ENCODE measurements around the gene DAG1.
A peak's percentile ranks its signal among the peaks of the same experiment; 100 is the strongest.

DAG1 gene

GRCh38 chr3:49531218-49531617, 61.2 kb downstream of the DAG1 start:
- H3K4me1 ChIP-seq (ENCODE audit: control insufficient read depth, insufficient read depth, low read length) = no peaks in the 10 kb centered on the region
- no peak overlapping the region for H3K27ac ChIP-seq (ENCODE audit: low read depth, low read length)
- no peak overlapping the region for H3K4me3 ChIP-seq (ENCODE audit: low read length)
- peaks cover 15% of the 10 kb centered on the region for H3K36me3 ChIP-seq (ENCODE audit: control insufficient read depth, insufficient read depth, low read length)
- H3K27me3 ChIP-seq (ENCODE audit: control insufficient read depth, insufficient read depth, low read length) = no peaks in the 10 kb centered on the region
- H3K9ac ChIP-seq (ENCODE audit: low read length) = no peak overlapping the region

GRCh38 chr3:49531715-49532114, 61.6 kb downstream of the DAG1 start:
- Histone ChIP-seq H3K4me3 (ENCODE audit: low read length) (no peak overlapping the region), H3K4me1 (ENCODE audit: control insufficient read depth, insufficient read depth, low read length) (no peaks in the 10 kb centered on the region), H3K36me3 (ENCODE audit: control insufficient read depth, insufficient read depth, low read length) (peaks cover 15% of the 10 kb centered on the region), H3K27me3 (ENCODE audit: control insufficient read depth, insufficient read depth, low read length) (no peaks in the 10 kb centered on the region), H3K9ac (ENCODE audit: low read length) (no peak overlapping the region), H3K27ac (ENCODE audit: low read depth, low read length) (no peak overlapping the region)

- H3K9ac ChIP-seq (ENCODE audit: low read length) = no peak overlapping the region
- H3K27me3 ChIP-seq (ENCODE audit: control insufficient read depth, insufficient read depth, low read length) = no peaks in the 10 kb centered on the region
- H3K36me3 ChIP-seq (ENCODE audit: control insufficient read depth, insufficient read depth, low read length) = peaks cover 15% of the 10 kb centered on the region
- H3K4me1 ChIP-seq (ENCODE audit: control insufficient read depth, insufficient read depth, low read length) = no peaks in the 10 kb centered on the region
- H3K27ac ChIP-seq (ENCODE audit: low read depth, low read length) = no peak overlapping the region
- H3K4me3 ChIP-seq (ENCODE audit: low read length) = no peak overlapping the region
Measured at GRCh38 chr3:49533031-49533430, 63.0 kb downstream of the DAG1 start.

DNA sequence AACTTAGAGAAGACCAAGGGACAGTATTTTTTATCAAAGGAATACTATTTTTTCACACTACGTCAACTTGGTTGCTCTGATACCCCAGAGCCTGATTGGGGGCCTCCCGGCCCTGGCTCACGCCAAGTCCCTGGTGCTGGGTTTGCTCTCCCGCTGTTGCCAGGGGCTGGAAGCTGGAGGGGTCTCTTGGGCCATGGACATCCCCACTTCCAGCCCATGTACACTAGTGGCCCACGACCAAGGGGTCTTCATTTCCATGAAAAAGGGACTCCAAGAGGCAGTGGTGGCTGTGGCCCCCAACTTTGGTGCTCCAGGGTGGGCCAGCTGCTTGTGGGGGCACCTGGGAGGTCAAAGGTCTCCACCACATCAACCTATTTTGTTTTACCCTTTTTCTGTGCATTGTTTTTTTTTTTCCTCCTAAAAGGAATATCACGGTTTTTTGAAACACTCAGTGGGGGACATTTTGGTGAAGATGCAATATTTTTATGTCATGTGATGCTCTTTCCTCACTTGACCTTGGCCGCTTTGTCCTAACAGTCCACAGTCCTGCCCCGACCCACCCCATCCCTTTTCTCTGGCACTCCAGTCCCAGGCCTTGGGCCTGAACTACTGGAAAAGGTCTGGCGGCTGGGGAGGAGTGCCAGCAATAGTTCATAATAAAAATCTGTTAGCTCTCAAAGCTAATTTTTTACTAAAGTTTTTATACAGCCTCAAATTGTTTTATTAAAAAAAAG, 63.9 kb downstream of the DAG1 start:
- Histone ChIP-seq H3K36me3 (ENCODE audit: control insufficient read depth, insufficient read depth, low read length) (peaks cover 15% of the 10 kb centered on the region), H3K27ac (ENCODE audit: low read depth, low read length) (no peak overlapping the region), H3K4me1 (ENCODE audit: control insufficient read depth, insufficient read depth, low read length) (no peaks in the 10 kb centered on the region), H3K9ac (ENCODE audit: low read length) (no peak overlapping the region), H3K4me3 (ENCODE audit: low read length) (no peak overlapping the region), H3K27me3 (ENCODE audit: control insufficient read depth, insufficient read depth, low read length) (no peaks in the 10 kb centered on the region)

- Histone ChIP-seq H3K36me3 (ENCODE audit: control insufficient read depth, insufficient read depth, low read length) (peaks cover 15% of the 10 kb centered on the region), H3K4me1 (ENCODE audit: control insufficient read depth, insufficient read depth, low read length) (no peaks in the 10 kb centered on the region), H3K4me3 (ENCODE audit: low read length) (no peak overlapping the region), H3K27ac (ENCODE audit: low read depth, low read length) (peak overlapping the region; percentile 38), H3K27me3 (ENCODE audit: control insufficient read depth, insufficient read depth, low read length) (no peaks in the 10 kb centered on the region), H3K9ac (ENCODE audit: low read length) (no peak overlapping the region)
Measured at GRCh38 chr3:49534581-49535441, 64.7 kb downstream of the DAG1 start.

GRCh38 chr3:49535971-49536874, 66.2 kb downstream of the DAG1 start:
- Histone ChIP-seq H3K27ac (ENCODE audit: low read depth, low read length) (no peak overlapping the region), H3K4me3 (ENCODE audit: low read length) (no peak overlapping the region), H3K36me3 (ENCODE audit: control insufficient read depth, insufficient read depth, low read length) (peaks cover 12% of the 10 kb centered on the region), H3K27me3 (ENCODE audit: control insufficient read depth, insufficient read depth, low read length) (no peaks in the 10 kb centered on the region), H3K9ac (ENCODE audit: low read length) (no peak overlapping the region), H3K4me1 (ENCODE audit: control insufficient read depth, insufficient read depth, low read length) (peaks cover 5% of the 10 kb centered on the region)

GRCh38 chr3:49536875-49537533, 66.9 kb downstream of the DAG1 start:
- peaks cover 7% of the 10 kb centered on the region for H3K36me3 ChIP-seq (ENCODE audit: control insufficient read depth, insufficient read depth, low read length)
- no peak overlapping the region for H3K4me3 ChIP-seq (ENCODE audit: low read length)
- H3K27me3 ChIP-seq (ENCODE audit: control insufficient read depth, insufficient read depth, low read length) = no peaks in the 10 kb centered on the region
- H3K4me1 ChIP-seq (ENCODE audit: control insufficient read depth, insufficient read depth, low read length) = peaks cover 5% of the 10 kb centered on the region
- no peak overlapping the region for H3K27ac ChIP-seq (ENCODE audit: low read depth, low read length)
- H3K9ac ChIP-seq (ENCODE audit: low read length) = no peak overlapping the region

DNA sequence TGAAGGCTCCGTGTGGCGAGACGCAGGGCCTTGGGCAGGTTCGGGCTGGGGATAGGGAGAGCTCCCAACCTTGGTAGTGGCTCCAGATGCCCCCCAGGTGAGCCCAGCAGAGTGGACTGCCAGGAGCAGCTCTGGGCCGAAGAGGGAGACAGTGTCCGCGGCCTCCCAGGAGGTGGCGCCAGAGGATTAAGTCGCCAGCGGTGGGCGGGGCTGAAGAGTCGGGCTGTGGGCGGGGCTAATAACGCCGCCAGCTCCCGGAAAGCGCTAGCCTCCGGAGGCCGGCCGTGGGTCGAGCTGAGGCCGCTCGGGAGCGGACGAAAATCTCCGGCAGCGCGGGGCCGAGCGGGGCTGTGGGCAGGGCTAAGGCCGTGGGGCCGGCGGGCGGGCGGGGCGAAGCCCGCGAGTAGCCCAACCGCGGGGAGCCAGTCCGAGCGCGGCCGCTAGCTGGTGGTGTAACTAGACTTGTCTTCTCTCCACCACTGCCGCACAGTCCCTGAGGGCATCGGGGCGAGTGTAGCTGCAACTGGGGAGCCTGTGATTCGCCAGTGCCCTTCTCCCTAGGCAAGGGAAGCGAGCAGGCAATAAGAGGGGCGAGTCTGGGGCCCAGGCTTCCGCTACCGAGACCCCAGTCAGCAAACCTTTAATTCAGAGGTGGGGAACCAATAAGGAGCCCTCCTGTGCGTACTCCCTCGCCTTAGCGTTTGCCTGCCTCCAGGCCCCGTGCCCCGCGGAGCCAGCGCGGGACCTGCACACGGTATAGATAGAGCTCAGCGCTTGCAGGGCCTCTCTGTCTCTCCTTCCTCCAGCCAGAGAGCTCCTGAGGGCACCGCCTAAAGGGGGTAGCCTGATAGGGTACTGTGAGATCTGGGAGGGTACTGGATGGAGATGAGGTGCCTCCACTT, 69.8 kb downstream of the DAG1 start:
- Histone ChIP-seq H3K27ac (ENCODE audit: low read depth, low read length) (peak overlapping the region; percentile 71), H3K4me3 (ENCODE audit: low read length) (peak overlapping the region; percentile 87)

DNA sequence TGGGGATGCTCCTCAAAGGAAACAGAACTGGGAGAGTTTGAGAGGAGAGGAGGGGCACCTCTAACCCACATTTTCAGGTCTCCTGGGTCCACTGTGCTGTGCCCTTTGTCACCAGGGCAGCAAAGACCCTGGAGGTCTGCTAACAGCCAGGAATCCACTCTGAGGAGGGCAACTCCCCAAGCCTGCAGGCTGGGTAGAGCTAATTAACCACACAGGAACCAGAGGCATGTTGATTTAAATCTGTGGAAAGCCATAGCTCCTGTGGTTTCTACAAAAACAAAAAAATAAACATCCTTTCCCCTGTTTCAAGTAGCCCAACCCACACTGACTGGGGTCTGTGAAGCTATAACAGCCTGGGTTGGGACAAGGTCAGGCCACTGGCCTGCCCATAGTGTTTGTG, 82.0 kb downstream of the DAG1 start:
- Histone ChIP-seq H3K27ac (ENCODE audit: low read depth, low read length) (no peak overlapping the region), H3K36me3 (ENCODE audit: control insufficient read depth, insufficient read depth, low read length) (no peaks in the 10 kb centered on the region), H3K4me1 (ENCODE audit: control insufficient read depth, insufficient read depth, low read length) (no peaks in the 10 kb centered on the region), H3K9ac (ENCODE audit: low read length) (no peak overlapping the region), H3K27me3 (ENCODE audit: control insufficient read depth, insufficient read depth, low read length) (no peaks in the 10 kb centered on the region), H3K4me3 (ENCODE audit: low read length) (no peak overlapping the region)

More for the DNA sequence above, 69.8 kb downstream of the DAG1 start:
- H3K27me3 ChIP-seq (ENCODE audit: control insufficient read depth, insufficient read depth, low read length) = no peaks in the 10 kb centered on the region
- no peaks in the 10 kb centered on the region for H3K36me3 ChIP-seq (ENCODE audit: control insufficient read depth, insufficient read depth, low read length)
- peak overlapping the region; percentile 13 for H3K9ac ChIP-seq (ENCODE audit: low read length)
- peaks cover 5% of the 10 kb centered on the region for H3K4me1 ChIP-seq (ENCODE audit: control insufficient read depth, insufficient read depth, low read length)

DNA sequence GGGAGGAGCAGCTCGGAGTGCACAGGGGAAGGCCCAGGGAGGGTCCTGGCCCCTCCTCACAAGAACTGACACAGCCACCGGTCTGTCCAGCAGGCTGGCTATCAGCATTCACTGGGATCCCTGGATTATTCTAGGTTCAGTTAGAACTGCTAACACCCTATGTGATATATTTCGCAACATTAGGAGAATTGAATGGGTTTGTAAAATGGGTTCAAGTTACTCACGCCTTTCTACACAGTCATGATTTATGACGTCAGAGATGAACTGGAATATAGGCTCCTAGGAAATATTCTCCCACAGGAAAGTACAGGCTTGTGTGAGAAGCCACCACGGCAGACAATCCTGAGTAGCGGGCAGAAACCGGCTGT, 83.2 kb downstream of the DAG1 start:
- Histone ChIP-seq H3K27ac (ENCODE audit: low read depth, low read length) (no peak overlapping the region), H3K9ac (ENCODE audit: low read length) (no peak overlapping the region), H3K4me1 (ENCODE audit: control insufficient read depth, insufficient read depth, low read length) (no peaks in the 10 kb centered on the region), H3K4me3 (ENCODE audit: low read length) (peak overlapping the region; percentile 91), H3K36me3 (ENCODE audit: control insufficient read depth, insufficient read depth, low read length) (no peaks in the 10 kb centered on the region), H3K27me3 (ENCODE audit: control insufficient read depth, insufficient read depth, low read length) (no peaks in the 10 kb centered on the region)

Measured in rectal smooth muscle tissue (tissue), 1 donor.